Trophoblast cell (in vitro differentiated cells and primary cell): Measurements from ENCODE around the gene PSD4.

Source experiments
- DNase-seq, 2 donors: peaks; one replicate each; pipeline ENCODE4 v3.0.0-alpha.2; 2016
- H2AFZ ChIP-seq: 2 replicates; pipeline ENCODE4 v1.6.1; 2013; ENCODE audit warnings: low read length, moderate library complexity, mild to moderate bottlenecking; ENCODE audit not compliant: insufficient read depth, poor library complexity
- H2AK5ac ChIP-seq: 2 replicates; pipeline ENCODE4 v1.6.1; 2013; ENCODE audit warnings: mild to moderate bottlenecking, low read length
- H2BK120ac ChIP-seq: 2 replicates; pipeline ENCODE4 v1.6.1; 2013; ENCODE audit warnings: low read length, mild to moderate bottlenecking, moderate library complexity; ENCODE audit not compliant: insufficient read depth, poor library complexity
- H2BK12ac ChIP-seq: 2 replicates; pipeline ENCODE4 v1.6.1; 2013; ENCODE audit warnings: mild to moderate bottlenecking, low read length, moderate library complexity
- H2BK5ac ChIP-seq: 2 replicates; pipeline ENCODE4 v1.6.1; 2013; ENCODE audit warnings: low read length, low read depth, moderate library complexity, mild to moderate bottlenecking; ENCODE audit not compliant: poor library complexity
- H3K14ac ChIP-seq: 2 replicates; pipeline ENCODE4 v1.6.1; 2013; ENCODE audit warnings: mild to moderate bottlenecking, low read length
- H3K18ac ChIP-seq: 2 replicates; pipeline ENCODE4 v1.6.1; 2013; ENCODE audit warnings: mild to moderate bottlenecking, low read length
- H3K23ac ChIP-seq: 2 replicates; pipeline ENCODE4 v1.6.1; 2013; ENCODE audit warnings: low read length
- H3K27ac ChIP-seq: 2 replicates; pipeline ENCODE4 v1.5.1; 2013; ENCODE audit warnings: low read depth, mild to moderate bottlenecking, inconsistent platforms, low read length, moderate library complexity
- H3K27me3 ChIP-seq: 2 replicates; pipeline ENCODE4 v1.6.1; 2013; ENCODE audit warnings: inconsistent platforms, mild to moderate bottlenecking, low read length, moderate library complexity; ENCODE audit not compliant: insufficient read depth
- H3K36me3 ChIP-seq, 2 experiments: 1 replicate in 1 of 2; 2 replicates in 1 of 2; pipeline ENCODE4 v1.6.1; 2013; ENCODE audit warnings: low read length in 2 of 2, mild to moderate bottlenecking in 2 of 2, moderate library complexity in 1 of 2; ENCODE audit not compliant: insufficient read depth in 2 of 2, control insufficient read depth in 1 of 2
- H3K4ac ChIP-seq: 2 replicates; pipeline ENCODE4 v1.6.1; 2013; ENCODE audit warnings: low read depth, mild to moderate bottlenecking, low read length, moderate library complexity
- H3K4me1 ChIP-seq, 2 experiments: 1 replicate in 1 of 2; 2 replicates in 1 of 2; pipeline ENCODE4 v1.6.1; 2013; ENCODE audit warnings: low read length in 2 of 2, mild to moderate bottlenecking in 2 of 2, moderate library complexity in 1 of 2; ENCODE audit not compliant: insufficient read depth in 2 of 2, control insufficient read depth in 1 of 2
- H3K4me2 ChIP-seq: 2 replicates; pipeline ENCODE4 v1.6.1; 2013; ENCODE audit warnings: inconsistent platforms, mild to moderate bottlenecking, low read length, moderate library complexity
- H3K4me3 ChIP-seq: 2 replicates; pipeline ENCODE4 v1.5.1; 2013; ENCODE audit warnings: mild to moderate bottlenecking, low read depth, low read length, inconsistent platforms
- H3K79me1 ChIP-seq: one replicate; pipeline ENCODE4 v1.6.1; 2013; ENCODE audit warnings: low read length
- H3K79me2 ChIP-seq: 2 replicates; pipeline ENCODE4 v1.6.1; 2013; ENCODE audit warnings: low read length, mild to moderate bottlenecking; ENCODE audit not compliant: control insufficient read depth, insufficient read depth, poor library complexity
- H3K9ac ChIP-seq: 2 replicates; pipeline ENCODE4 v1.6.1; 2013; ENCODE audit warnings: mild to moderate bottlenecking, low read length
- H3K9me3 ChIP-seq: 2 replicates; pipeline ENCODE4 v1.6.1; 2013; ENCODE audit warnings: low read depth, mild to moderate bottlenecking, control low read depth, inconsistent platforms, low read length; ENCODE audit not compliant: insufficient read depth
- H4K12ac ChIP-seq: 2 replicates; pipeline ENCODE4 v1.6.1; 2013; ENCODE audit warnings: low read depth, mild to moderate bottlenecking, low read length, moderate library complexity
- H4K8ac ChIP-seq: 2 replicates; pipeline ENCODE4 v1.6.1; 2013; ENCODE audit warnings: low read depth, mild to moderate bottlenecking, low read length, moderate library complexity
- H4K91ac ChIP-seq: one replicate; pipeline ENCODE4 v1.6.1; 2013; ENCODE audit warnings: low read depth, mild to moderate bottlenecking, low read length, moderate library complexity
- WGBS: extraction: QIAGEN DNeasy Blood & Tissue Kit; methylation state at CpG from one replicate; pipeline ENCODE4 v1.1.7; 2013; ENCODE audit warnings: missing lambda C conversion rate; ENCODE audit not compliant: insufficient read length, insufficient coverage; ENCODE audit errors: extremely low coverage; 5-methylcytosine and 5-hydroxymethylcytosine counted together

The PSD4 gene

DNA sequence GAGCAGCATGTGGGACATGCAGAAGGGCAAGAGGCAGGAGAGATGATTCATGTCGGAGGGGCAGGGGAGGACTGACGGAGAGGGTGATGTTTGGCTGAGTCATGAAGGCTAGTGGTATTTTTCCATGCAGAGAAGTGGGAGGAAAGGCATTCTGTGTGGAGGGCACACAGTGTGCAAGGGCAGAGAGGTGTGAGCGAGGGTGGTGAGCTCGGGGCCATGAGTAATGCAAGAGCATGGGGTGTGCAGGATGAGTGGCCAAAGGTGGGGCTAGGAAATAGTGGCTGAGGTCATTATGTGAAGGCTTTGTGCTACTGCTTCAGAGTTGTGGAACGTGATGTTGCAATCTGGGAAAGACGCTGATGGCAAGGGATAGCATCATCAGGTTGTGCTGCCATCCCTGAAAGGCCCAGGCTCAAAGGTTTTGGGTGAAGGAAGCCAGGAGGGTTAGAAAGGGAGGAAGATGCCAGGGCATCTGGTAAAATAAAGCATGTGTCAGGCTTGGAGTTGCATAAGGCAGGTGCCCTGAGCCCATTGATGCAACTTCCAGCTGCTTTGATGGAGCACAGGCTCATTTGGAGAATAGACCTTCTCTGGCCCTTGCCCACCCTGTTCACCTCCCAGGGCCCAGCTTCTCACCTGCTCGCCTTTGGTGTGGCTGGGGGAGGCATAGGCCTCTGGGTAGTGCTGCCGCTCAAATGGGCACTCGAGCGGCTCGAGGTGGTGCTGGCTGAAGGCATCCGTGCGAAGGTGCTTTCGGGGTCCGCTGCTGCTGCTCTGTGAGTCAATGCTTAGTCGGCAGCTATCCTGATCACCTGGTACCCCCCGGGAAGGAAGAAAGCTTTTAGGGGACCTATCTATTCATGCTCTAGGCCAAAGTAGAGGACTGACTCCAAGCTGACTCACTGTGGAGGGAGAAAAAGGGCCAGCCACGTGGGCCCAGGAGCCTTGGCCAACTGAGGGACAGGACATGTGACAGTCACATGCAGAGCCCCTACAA lies 67.4 kb downstream of the PSD4 start:
- no peaks in the 10 kb centered on the region for H3K79me2 ChIP-seq
- H3K18ac ChIP-seq: no peak overlapping the region
- H2BK120ac ChIP-seq: peak overlapping the region; percentile 57
- H2BK5ac ChIP-seq: no peak overlapping the region
- H2BK12ac ChIP-seq: peak overlapping the region; percentile 87
- peaks cover 2% of the 10 kb centered on the region for H3K9me3 ChIP-seq
- no peak overlapping the region for H3K23ac ChIP-seq
- no peak overlapping the region for H3K27ac ChIP-seq
- H3K4me3 ChIP-seq: no peak overlapping the region
- no peak overlapping the region for H4K8ac ChIP-seq
- H4K91ac ChIP-seq: no peak overlapping the region
- H2AFZ ChIP-seq: no peak overlapping the region
- no peaks in the 10 kb centered on the region for H3K36me3 ChIP-seq
- H3K9ac ChIP-seq: no peak overlapping the region
- no peak overlapping the region for H3K4me2 ChIP-seq
- no peaks in the 10 kb centered on the region for H3K27me3 ChIP-seq
- H4K12ac ChIP-seq: peak overlapping the region; percentile 24
- H3K4ac ChIP-seq: no peak overlapping the region
- peaks cover 6 to 15% of the 10 kb centered on the region in 2 experiments for H3K4me1 ChIP-seq
- DNase-seq: peak; percentile 98
- no CpG with 5 or more reads among the region's 18 CpGs for WGBS
- peak overlapping the region; percentile 20 for H3K14ac ChIP-seq
- H2AK5ac ChIP-seq: peak overlapping the region; percentile 45
- no peaks in the 10 kb centered on the region for H3K79me1 ChIP-seq

DNA sequence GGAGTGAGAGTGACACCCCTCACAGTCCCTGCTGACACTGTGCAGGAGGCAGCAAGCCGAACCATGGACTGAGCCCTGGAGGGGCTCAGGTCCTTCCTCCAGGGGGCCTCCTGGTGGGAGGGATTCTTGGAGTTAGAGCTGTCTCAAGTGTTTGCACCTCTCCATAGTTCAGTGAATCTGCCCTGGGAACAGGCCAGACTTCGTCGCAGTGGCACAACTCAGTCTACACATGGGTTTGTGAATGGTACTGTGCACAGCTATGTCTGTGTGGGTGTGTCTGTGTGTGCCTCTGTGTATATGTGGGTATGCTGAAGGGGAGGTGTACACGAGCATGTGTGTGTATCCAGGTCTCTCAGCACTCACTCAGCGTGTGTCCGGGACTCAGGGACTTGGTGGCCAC lies 68.6 kb downstream of the PSD4 start:
- no CpG with 5 or more reads among the region's 6 CpGs for WGBS

DNA sequence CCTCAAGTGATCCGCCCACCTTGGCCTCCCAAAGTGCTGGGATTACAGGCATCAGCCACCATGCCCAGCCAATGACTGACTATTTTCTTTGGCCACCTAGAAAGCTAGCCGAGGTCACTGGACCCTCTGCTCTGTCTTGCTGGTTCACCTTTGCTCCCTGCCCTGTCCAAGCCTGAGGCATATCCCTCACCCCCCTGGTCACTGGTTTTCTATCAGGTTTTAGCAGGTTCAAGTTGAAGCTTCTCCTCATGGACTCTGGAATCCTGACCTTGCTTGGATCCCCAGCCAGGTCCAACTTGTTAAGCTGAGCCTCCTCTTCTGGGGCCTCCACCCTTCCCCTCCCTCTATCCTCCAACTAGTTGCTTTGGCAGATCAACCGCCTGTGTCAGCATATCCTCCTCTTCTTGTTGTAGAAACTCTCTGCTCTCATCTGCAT lies 71.5 kb downstream of the PSD4 start:
- H3K9ac ChIP-seq: no peak overlapping the region
- no peak overlapping the region for H4K12ac ChIP-seq
- H3K23ac ChIP-seq: no peak overlapping the region
- no peak overlapping the region for H2AK5ac ChIP-seq
- H3K4ac ChIP-seq: no peak overlapping the region
- DNase-seq: no peak
- peaks cover 6 to 10% of the 10 kb centered on the region in 2 experiments for H3K4me1 ChIP-seq
- no peaks in the 10 kb centered on the region for H3K79me2 ChIP-seq
- H3K36me3 ChIP-seq: no peaks in the 10 kb centered on the region
- H2BK120ac ChIP-seq: no peak overlapping the region
- no peak overlapping the region for H3K18ac ChIP-seq
- H3K14ac ChIP-seq: no peak overlapping the region
- H3K27me3 ChIP-seq: no peaks in the 10 kb centered on the region
- no peak overlapping the region for H3K4me2 ChIP-seq
- H4K8ac ChIP-seq: no peak overlapping the region
- no CpG with 5 or more reads among the region's 3 CpGs for WGBS
- H2AFZ ChIP-seq: no peak overlapping the region
- no peak overlapping the region for H3K4me3 ChIP-seq
- no peak overlapping the region for H2BK5ac ChIP-seq
- no peak overlapping the region for H4K91ac ChIP-seq
- H3K9me3 ChIP-seq: no peaks in the 10 kb centered on the region
- no peaks in the 10 kb centered on the region for H3K79me1 ChIP-seq
- no peak overlapping the region for H3K27ac ChIP-seq
- no peak overlapping the region for H2BK12ac ChIP-seq

More for the DNA sequence above, 68.6 kb downstream of the PSD4 start:
- no peak overlapping the region for H4K8ac ChIP-seq
- H3K23ac ChIP-seq: no peak overlapping the region
- H3K9me3 ChIP-seq: no peaks in the 10 kb centered on the region
- no peak overlapping the region for H4K12ac ChIP-seq
- no peak overlapping the region for H3K14ac ChIP-seq
- no peak overlapping the region for H3K4me2 ChIP-seq
- no peak overlapping the region for H2BK120ac ChIP-seq
- no peak overlapping the region for H2AFZ ChIP-seq
- no peak overlapping the region for H3K27ac ChIP-seq
- H3K27me3 ChIP-seq: no peaks in the 10 kb centered on the region
- no peaks in the 10 kb centered on the region for H3K79me1 ChIP-seq
- no peak overlapping the region for H3K18ac ChIP-seq
- DNase-seq: no peak
- no peaks in the 10 kb centered on the region for H3K79me2 ChIP-seq
- H3K4me3 ChIP-seq: no peak overlapping the region
- H3K36me3 ChIP-seq: no peaks in the 10 kb centered on the region
- H2AK5ac ChIP-seq: no peak overlapping the region
- H3K4ac ChIP-seq: no peak overlapping the region
- peaks cover 6 to 15% of the 10 kb centered on the region in 2 experiments for H3K4me1 ChIP-seq
- no peak overlapping the region for H4K91ac ChIP-seq
- no peak overlapping the region for H2BK5ac ChIP-seq
- no peak overlapping the region for H2BK12ac ChIP-seq
- H3K9ac ChIP-seq: no peak overlapping the region

DNA sequence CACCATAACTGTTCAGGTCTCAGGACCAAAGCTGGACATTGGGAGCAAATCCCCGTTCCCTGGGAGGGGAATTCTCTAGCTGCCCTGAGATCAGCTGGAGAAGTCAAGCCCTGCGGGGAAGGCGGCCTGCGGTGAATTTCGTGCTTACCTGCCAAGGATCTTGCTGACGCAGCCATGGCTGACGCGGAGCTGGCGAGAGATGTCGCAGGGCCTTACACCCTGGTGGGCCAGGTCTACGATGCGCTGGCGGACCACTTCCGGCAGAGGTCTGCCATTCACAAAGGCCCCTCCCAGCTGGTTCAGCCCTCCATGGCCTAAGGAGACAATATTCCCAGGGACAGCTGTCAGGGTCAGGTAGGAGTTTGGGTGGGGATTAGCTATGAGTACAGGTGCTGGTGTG lies 72.8 kb downstream of the PSD4 start:
- H3K4me3 ChIP-seq: no peak overlapping the region
- no peak overlapping the region for H3K4ac ChIP-seq
- no peak overlapping the region for H2BK120ac ChIP-seq
- H2BK5ac ChIP-seq: no peak overlapping the region
- no peak overlapping the region for H3K18ac ChIP-seq
- no peak overlapping the region for H4K91ac ChIP-seq
- no peak overlapping the region for H3K27ac ChIP-seq
- H3K23ac ChIP-seq: no peak overlapping the region
- no peaks in the 10 kb centered on the region for H3K36me3 ChIP-seq
- no peaks in the 10 kb centered on the region for H3K79me1 ChIP-seq
- no peaks in the 10 kb centered on the region for H3K9me3 ChIP-seq
- H4K12ac ChIP-seq: no peak overlapping the region
- no peak overlapping the region for H3K4me2 ChIP-seq
- H2AK5ac ChIP-seq: no peak overlapping the region
- no peak overlapping the region for H2AFZ ChIP-seq
- no peaks in the 10 kb centered on the region for H3K79me2 ChIP-seq
- no peak overlapping the region for H2BK12ac ChIP-seq
- no peak overlapping the region for H3K9ac ChIP-seq
- no peak for DNase-seq
- H3K27me3 ChIP-seq: no peaks in the 10 kb centered on the region
- H4K8ac ChIP-seq: no peak overlapping the region
- no peaks in the 10 kb centered on the region for H3K4me1 ChIP-seq
- H3K14ac ChIP-seq: no peak overlapping the region
- WGBS: no CpG with 5 or more reads among the region's 14 CpGs
